Testis (tissue), 2 donors: ENCODE results near the gene TMEM45B.

Source experiments
- CTCF ChIP-seq, 3 experiments: fragments of 450-650 bp in 2 of 3; fragments of 200-600 bp in 1 of 3; sonication (generic) in 1 of 3; IDR thresholded peaks; one replicate each; pipeline ENCODE4 v1.5.1; 2016 to 2019; ENCODE audit warnings: antibody characterized with exemption in 3 of 3, mild to moderate bottlenecking in 2 of 3, moderate library complexity in 1 of 3
- POLR2A ChIP-seq: fragments of 450-650 bp; IDR thresholded peaks from one replicate; pipeline ENCODE4 v1.6.1; 2017; ENCODE audit warnings: antibody characterized with exemption, mild to moderate bottlenecking, moderate library complexity

GRCh38 chr11:129795089-129795488 is 20.6 kb upstream of the TMEM45B start:
- TF ChIP-seq CTCF (IDR thresholded peaks at IDR 0.05) (no peak), POLR2A (no peak)
